HCT116 (cell line): ENCODE measurements around the gene RBPJ. TPM values are rescaled to one million over a fixed set of nuclear protein-coding genes. Genes with fewer than 3 reads are reported as not detected.

Experiments
- ATAC-seq: fragments of 200-7000 bp; cut with Tn5 transposase; 2 replicates; pipeline ENCODE4 v1.9.1; 2020; ENCODE audit warnings: mild to moderate bottlenecking, moderate library complexity
- BruUV-seq: library from RNA; stranded (reverse); fragments of 400-500 nt; replicated peaks from 2 replicates; lab custom pipeline; 2021; lab: Mats Ljungman, UMichigan
- CTCF ChIA-PET: fragments of 300-600 bp; sonication (Branson Sonifier 250); formaldehyde crosslinking; loops from one replicate; lab custom pipeline; 2021; ENCODE audit warnings: antibody characterized with exemption; lab: Charles Lee
- POLR2A ChIA-PET: fragments of 300-600, 350-600 bp; sonication (Branson Sonifier 250); formaldehyde crosslinking; loops from one replicate; lab custom pipeline; 2021; ENCODE audit warnings: antibody characterized with exemption; lab: Charles Lee
- RAD21 ChIA-PET, 2 experiments: fragments of 300-600 bp; sonication (Branson Sonifier 250); formaldehyde crosslinking; loops; one replicate each; lab custom pipeline; 2023; ENCODE audit warnings: low total read pairs in 2 of 2; ENCODE audit not compliant: uncharacterized antibody in 2 of 2, unreplicated experiment in 2 of 2, low non-redundant PET in 1 of 2; lab: Charles Lee
- DNase-seq: peaks from one replicate; pipeline ENCODE4 v3.0.0-alpha.2; 2010; ENCODE audit warnings: low read depth, low spot score
- H2AFZ ChIP-seq: fragments of 200-600 bp; shearing (Covaris generic), sonication (generic); 2 replicates; pipeline ENCODE4 v1.6.1; 2017; ENCODE audit warnings: low read depth, mixed run types, mixed read lengths, antibody characterized with exemption, low read length; ENCODE audit not compliant: poor library complexity, severe bottlenecking
- H3K27ac ChIP-seq: 2 replicates; pipeline ENCODE4 v1.5.1; 2012; ENCODE audit warnings: low read depth, low read length
- H3K27me3 ChIP-seq: fragments of 200-600 bp; sonication (generic); 2 replicates; pipeline ENCODE4 v1.6.1; 2016; ENCODE audit warnings: mixed run types, low read length, mixed read lengths; ENCODE audit not compliant: insufficient read depth
- H3K36me3 ChIP-seq, 2 experiments: fragments of 200-500 bp in 1 of 2; fragments of 200-600 bp in 1 of 2; sonication (Bioruptor generic) in 1 of 2; sonication (generic) in 1 of 2; 2 replicates each; pipeline versions ENCODE4 v1.5.1 to v1.6.1; 2014 to 2016; ENCODE audit warnings: low read length in 2 of 2, inconsistent platforms in 1 of 2, mixed read lengths in 1 of 2, mixed run types in 1 of 2; ENCODE audit not compliant: insufficient read depth in 2 of 2, control insufficient read depth in 1 of 2
- H3K4me1 ChIP-seq, 2 experiments: fragments of 200-600 bp in 1 of 2; sonication (generic) in 1 of 2; 2 replicates each; pipeline versions ENCODE4 v1.5.1 to v1.6.1; 2012 to 2017; ENCODE audit warnings: low read length in 2 of 2, inconsistent platforms in 1 of 2, mild to moderate bottlenecking in 1 of 2, mixed read lengths in 1 of 2, mixed run types in 1 of 2, moderate library complexity in 1 of 2; ENCODE audit not compliant: insufficient read depth in 2 of 2, control insufficient read depth in 1 of 2
- H3K4me2 ChIP-seq: fragments of 200-600 bp; sonication (generic); 2 replicates; pipeline ENCODE4 v1.6.1; 2017; ENCODE audit warnings: mixed run types, low read length, mixed read lengths
- H3K4me3 ChIP-seq, 2 experiments: fragments of 200-600 bp in 1 of 2; sonication (generic) in 1 of 2; replicated peaks in 1 of 2; 2 replicates each; pipeline ENCODE4 v1.5.1; 2011 to 2016; ENCODE audit warnings: low read length in 2 of 2, control low read depth in 1 of 2, low read depth in 1 of 2, mild to moderate bottlenecking in 1 of 2, mixed read lengths in 1 of 2, mixed run types in 1 of 2
- H3K79me2 ChIP-seq: fragments of 200-600 bp; sonication (generic); 2 replicates; pipeline ENCODE4 v1.6.1; 2017; ENCODE audit warnings: mild to moderate bottlenecking, mixed run types, low read length, moderate library complexity, mixed read lengths; ENCODE audit not compliant: insufficient read depth
- H3K9ac ChIP-seq: fragments of 200-600 bp; sonication (generic); 2 replicates; pipeline ENCODE4 v1.6.1; 2016; ENCODE audit warnings: low read length, mixed read lengths
- H3K9me2 ChIP-seq: fragments of 200-600 bp; sonication (generic), shearing (Covaris generic); 2 replicates; pipeline ENCODE4 v1.6.1; 2017; ENCODE audit warnings: mixed run types, mild to moderate bottlenecking, moderate library complexity; ENCODE audit not compliant: insufficient read depth
- H3K9me3 ChIP-seq, 2 experiments: fragments of 200-500 bp in 1 of 2; fragments of 200-600 bp in 1 of 2; sonication (Bioruptor generic) in 1 of 2; sonication (generic) in 1 of 2; 2 replicates each; pipeline ENCODE4 v1.6.1; 2014 to 2017; ENCODE audit warnings: low read length in 2 of 2, mixed read lengths in 2 of 2, inconsistent platforms in 1 of 2, low read depth in 1 of 2, mild to moderate bottlenecking in 1 of 2, mixed run types in 1 of 2, moderate library complexity in 1 of 2; ENCODE audit not compliant: control insufficient read depth in 1 of 2, insufficient read depth in 1 of 2
- H4K20me1 ChIP-seq: fragments of 200-600 bp; sonication (generic), shearing (Covaris generic); 2 replicates; pipeline ENCODE4 v1.6.1; 2017; ENCODE audit warnings: mixed run types, mild to moderate bottlenecking, moderate library complexity; ENCODE audit not compliant: insufficient read depth
- EZH2 ChIP-seq: fragments of 200-600 bp; sonication (generic); IDR thresholded peaks from 2 replicates; pipeline ENCODE4 v1.6.1; 2017; ENCODE audit warnings: antibody characterized with exemption, mixed run types
- FOSL1 ChIP-seq: IDR thresholded peaks from 2 replicates; pipeline ENCODE4 v1.6.1; 2012; ENCODE audit warnings: low read depth
- POLR2A ChIP-seq: IDR thresholded peaks from 2 replicates; pipeline ENCODE4 v1.7.0; 2011; ENCODE audit warnings: borderline replicate concordance; ENCODE audit not compliant: insufficient read depth, insufficient read length; ENCODE audit errors: extremely low read depth
- intact Hi-C: fragments of 100-400 bp; cut with micrococcal nuclease; formaldehyde crosslinking; loops from 2 replicates; pipeline ENCODE4 v1.10.0; 2022
- total RNA-seq: library from RNA; stranded (reverse); gene quantifications from one replicate; pipeline ENCODE4 v1.2.1, GENCODE V29; 2021; ENCODE audit not compliant: unreplicated experiment

The RBPJ gene
- total RNA-seq, 1 experiment from 2014 or later = 72.7 TPM

- Histone ChIP-seq H3K27ac (no peak overlapping the region), H3K79me2 (peaks cover 85% of the 10 kb centered on the region), H2AFZ (no peak overlapping the region), H3K4me3 (no peak overlapping the region), H3K36me3 (no peaks in the 10 kb centered on the region), H3K4me1 (peaks cover 0 to 3% of the 10 kb centered on the region in 2 experiments; a peak in 1 of 4 replicates), H4K20me1 (peaks cover 9% of the 10 kb centered on the region; the same call in 1 of the 2 replicates), H3K9me3 (no peaks in the 10 kb centered on the region), H3K4me2 (no peak overlapping the region), H3K27me3 (no peaks in the 10 kb centered on the region), H3K9ac (no peak overlapping the region), H3K9me2 (no peaks in the 10 kb centered on the region)
- ChIA-PET CTCF (no interaction called here), RAD21 (no interaction called here), POLR2A (no interaction called here)
- BruUV-seq = no TSS peak
- no peak for TF ChIP-seq POLR2A
- DNase-seq = no peak
- ATAC-seq = no peak
- intact Hi-C loops = no loop called here
These were observed 54.7 kb downstream of the RBPJ start for GRCh38 chr4:26375551-26375950.

DNA sequence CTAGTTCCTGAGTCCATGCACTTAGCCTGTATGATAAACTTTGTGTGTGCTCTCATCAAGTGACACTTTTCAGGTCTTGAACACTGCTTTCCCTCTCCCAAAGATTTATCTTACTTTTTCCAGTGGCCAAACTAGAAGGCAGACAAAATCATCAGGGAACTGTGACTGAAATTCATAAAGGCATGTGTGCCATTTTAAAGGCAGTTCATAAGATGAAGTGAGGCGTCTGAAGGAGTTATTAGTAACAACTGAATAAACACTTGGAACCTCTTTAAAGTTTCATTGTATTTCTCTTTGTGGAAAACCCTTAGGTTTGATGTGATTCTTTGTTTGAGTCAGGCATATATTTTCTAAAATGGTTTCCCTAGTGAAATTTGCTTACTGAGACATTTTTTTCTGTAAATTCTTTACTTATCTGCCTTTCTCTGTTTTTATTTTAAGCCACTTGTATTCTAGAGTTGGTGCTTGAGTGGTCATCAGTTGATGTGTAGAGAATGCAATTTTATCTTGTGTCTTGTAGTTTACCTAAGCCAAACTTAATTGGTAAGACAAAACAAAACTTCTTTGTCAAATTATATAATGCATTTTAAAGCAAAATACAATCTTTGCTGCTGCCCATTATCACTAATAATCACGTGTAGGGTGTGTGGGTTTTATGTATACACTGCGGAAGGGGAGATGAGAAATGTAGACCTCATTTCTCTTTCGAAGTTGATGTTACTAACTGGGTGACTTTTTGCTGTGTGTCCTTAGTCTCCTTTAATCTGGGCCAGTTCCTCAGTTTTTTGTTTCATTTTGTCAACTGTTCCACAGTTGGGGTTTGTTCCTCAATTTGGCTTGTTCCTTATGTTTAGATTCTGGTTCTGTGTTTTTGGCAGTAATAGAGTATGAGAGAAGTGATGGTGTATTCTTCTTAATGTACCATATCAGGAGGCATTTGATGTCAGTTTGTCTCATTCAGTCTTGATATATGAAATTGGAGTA lies 56.8 kb downstream of the RBPJ start:
- CTCF ChIA-PET = no interaction called here
- Histone ChIP-seq H3K27me3 (no peaks in the 10 kb centered on the region), H2AFZ (no peak overlapping the region), H3K4me2 (no peak overlapping the region), H3K36me3 (no peaks in the 10 kb centered on the region), H3K4me3 (no peak overlapping the region)
- intact Hi-C loops = no loop called here
- BruUV-seq = no TSS peak
- no peak for DNase-seq
- TF ChIP-seq FOSL1 = no peak
- TF ChIP-seq EZH2 = no peak
- TF ChIP-seq, all 23 proteins: peak for 0
- Histone ChIP-seq H3K79me2 (peaks cover 88% of the 10 kb centered on the region), H3K4me1 (peaks cover 0 to 1% of the 10 kb centered on the region in 2 experiments; a peak in 1 of 4 replicates), H3K9me3 (no peaks in the 10 kb centered on the region), H3K27ac (no peak overlapping the region), H3K9me2 (no peaks in the 10 kb centered on the region), H3K9ac (no peak overlapping the region), H4K20me1 (0 out of 2 replicates have a peak, but pooled peaks cover 6% of the 10 kb centered on the region)
- RAD21 ChIA-PET = no interaction called here
- ATAC-seq = no peak
- POLR2A ChIA-PET = no interaction called here
